ENCODE results near the gene HAPSTR1.

HAPSTR1 gene

GRCh38 chr16:9138021-9138680 is 46.7 kb downstream of the HAPSTR1 start:
- in situ Hi-C loops (cut with HindIII; ENCODE audit: low pct_unique_long_range_greater_than_20kb, low sequenced_read_pairs): no loop called here
- DNase-seq (ENCODE audit: low read depth in 1 of 2, low spot score in 1 of 2): no peak
- no peak for TF ChIP-seq JUND (IDR thresholded peaks at IDR 0.05; ENCODE audit: low read depth)

GRCh38 chr16:9138731-9139501 is 47.5 kb downstream of the HAPSTR1 start:
- no peak for TF ChIP-seq JUND (IDR thresholded peaks at IDR 0.05; ENCODE audit: low read depth)
- in situ Hi-C loops (cut with HindIII; ENCODE audit: low pct_unique_long_range_greater_than_20kb, low sequenced_read_pairs): no loop called here
- DNase-seq (ENCODE audit: low read depth in 1 of 2, low spot score in 1 of 2): peak; percentile 41 to 69

- in situ Hi-C loops (cut with HindIII; ENCODE audit: low pct_unique_long_range_greater_than_20kb, low sequenced_read_pairs): no loop called here
- DNase-seq (ENCODE audit: low read depth in 1 of 2, low spot score in 1 of 2): peak in 1 of 2 experiments; percentile 86
- no peak for TF ChIP-seq JUND (IDR thresholded peaks at IDR 0.05; ENCODE audit: low read depth)
These were observed 48.5 kb downstream of the HAPSTR1 start for GRCh38 chr16:9139965-9140364.
